NOMO-1 treated with dmso at 0.1 percent for 144 hours (cell line): Measurements from ENCODE around the gene KCNQ1.
"Not testable (repeated sequence)": the region's sequence is repeated elsewhere in the genome, so short reads cannot be mapped to it uniquely, and the experiment has no call there.

Experiments
- DNase-seq: peaks from one replicate; lab custom pipeline; 2025; ENCODE audit not compliant: unreplicated experiment; lab: John Stamatoyannopoulos, UW

KCNQ1 gene

DNA sequence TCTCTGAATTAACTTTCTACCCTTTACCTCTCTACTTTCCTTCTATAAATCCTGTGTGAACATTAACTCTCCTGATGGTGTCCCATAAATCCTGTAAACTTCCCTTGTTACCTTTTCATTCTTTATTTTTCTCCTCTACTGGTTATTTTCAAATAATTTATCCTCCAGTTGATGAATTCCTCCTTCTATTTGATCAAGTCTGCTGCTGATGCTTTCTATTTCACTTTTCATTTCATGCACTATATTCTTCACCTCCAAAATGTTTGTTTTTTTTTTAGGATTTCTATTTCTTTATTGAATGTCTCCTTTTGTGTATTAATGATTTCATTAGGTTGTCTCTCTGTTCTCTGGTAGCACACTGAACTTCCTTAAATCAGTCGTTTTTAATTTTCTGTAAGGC is 186.4 kb downstream of the KCNQ1 start:
- DNase-seq: no peak

DNA sequence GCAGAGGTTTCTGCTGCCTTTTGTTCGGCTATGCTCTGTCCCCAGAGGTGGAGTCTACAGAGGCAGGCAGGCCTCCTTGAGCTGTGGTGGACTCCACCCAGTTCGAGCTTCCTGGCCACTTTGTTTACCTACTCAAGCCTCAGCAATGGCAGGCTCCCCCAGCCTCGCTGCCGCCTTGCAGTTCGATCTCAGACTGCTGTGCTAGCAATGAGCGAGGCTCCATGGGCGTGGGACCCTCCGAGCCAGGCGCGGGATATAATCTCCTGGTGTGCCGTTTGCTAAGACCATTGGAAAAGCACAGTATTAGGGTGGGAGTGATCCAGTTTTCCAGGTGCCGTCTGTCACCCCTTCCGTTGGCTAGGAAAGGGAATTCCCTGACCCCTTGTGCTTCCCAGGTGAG is 195.0 kb downstream of the KCNQ1 start:
- not testable (repeated sequence) for DNase-seq

DNA sequence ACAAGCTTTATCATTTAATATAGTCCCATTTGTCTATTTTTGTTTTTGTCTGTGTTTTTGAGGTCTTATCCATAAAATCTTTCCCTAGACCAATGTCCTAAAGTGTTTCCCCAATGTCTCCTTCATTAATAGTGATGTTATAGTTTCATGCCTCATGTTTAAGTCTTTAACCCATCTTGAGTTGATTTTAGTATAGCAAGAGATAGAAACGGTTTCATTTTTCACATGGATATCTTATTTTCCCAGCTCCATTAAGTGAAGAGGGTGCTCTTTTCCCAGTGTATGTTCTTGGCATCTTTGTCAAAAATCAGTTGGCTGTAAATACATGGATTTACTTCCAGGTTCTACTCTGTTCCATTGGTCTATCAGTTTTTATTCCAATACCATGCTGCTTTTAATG is 196.8 kb downstream of the KCNQ1 start:
- no peak for DNase-seq

DNA sequence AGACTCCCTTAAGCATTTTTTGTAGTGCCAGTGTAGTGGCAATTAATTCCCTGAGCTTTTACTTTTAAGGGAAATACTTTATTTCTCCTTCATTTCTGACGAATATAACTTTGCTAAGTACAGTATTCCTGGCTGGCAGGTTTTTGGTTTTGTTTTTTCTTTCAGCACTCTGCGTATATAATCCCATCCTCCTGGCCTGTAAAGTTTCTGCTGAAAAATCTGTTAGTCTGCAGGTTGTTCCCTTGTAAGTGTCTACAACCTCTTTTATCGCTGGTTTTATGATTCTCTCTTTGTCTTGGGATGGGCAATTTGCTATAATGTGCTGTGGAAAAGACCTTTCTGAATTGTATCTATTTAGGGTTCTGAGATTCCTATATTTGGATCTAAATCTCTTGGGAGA is 198.9 kb downstream of the KCNQ1 start:
- DNase-seq: no peak

DNA sequence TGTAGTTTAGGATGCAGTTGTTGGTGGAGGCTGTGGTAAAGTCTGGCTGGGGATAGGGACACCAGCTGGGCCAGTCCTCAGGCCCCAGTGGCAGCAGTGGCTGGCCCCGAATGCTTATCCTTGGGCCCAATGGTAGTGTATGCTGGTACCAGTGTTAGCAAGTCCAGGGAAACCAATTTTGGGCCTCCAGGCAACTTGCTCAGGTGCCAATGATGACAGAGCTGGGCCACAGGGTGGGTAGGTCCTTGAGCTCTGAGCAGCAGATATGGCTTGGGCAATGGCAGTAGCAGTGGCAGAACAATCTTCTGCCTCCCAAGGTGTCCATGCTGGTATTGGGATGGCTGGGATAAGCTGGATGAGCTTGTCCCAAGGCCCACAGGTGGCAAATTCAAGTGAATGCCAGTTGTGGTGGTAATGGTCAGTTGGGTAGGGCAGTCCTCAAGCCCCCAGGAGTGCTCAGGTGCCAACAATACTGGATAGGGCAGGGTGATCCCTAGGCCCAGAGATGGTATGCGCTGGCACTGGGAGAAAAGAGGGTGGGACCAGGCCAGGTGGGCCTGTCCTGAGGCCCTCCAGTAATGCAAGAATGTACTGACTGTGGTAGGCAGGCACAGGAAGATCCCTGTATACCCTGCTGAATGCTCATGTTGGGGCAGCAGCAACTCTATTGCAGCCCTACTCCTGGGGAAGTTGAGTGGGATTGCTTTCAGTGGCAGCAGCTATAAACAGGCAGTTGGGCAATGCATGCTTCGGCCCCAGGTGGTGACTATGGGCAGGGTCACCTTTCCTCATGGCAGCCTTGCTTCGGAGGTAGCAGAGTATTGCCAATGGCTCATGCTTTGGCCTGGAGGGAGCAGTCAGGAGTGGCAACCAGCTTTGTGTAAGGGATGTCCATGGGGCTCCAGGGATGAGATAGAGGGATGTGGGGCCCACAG is 200.3 kb downstream of the KCNQ1 start:
- no peak for DNase-seq

DNA sequence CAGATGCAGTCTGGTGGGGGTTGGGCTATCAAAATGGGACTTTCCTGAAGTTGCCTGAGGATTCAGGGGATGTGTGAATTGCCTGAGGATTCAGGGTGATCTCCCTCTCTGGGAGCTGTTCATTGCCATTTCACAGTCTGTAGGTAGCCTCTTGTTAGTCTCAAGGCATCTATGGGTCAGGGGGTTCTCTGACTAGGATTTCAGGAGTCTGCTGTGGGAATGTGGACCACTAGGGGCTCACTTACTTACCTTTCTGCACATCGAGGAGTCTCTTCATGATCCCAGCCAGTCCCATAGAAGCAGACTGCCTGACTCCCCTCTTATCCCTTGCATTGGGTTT is 200.9 kb downstream of the KCNQ1 start:
- DNase-seq: no peak

DNA sequence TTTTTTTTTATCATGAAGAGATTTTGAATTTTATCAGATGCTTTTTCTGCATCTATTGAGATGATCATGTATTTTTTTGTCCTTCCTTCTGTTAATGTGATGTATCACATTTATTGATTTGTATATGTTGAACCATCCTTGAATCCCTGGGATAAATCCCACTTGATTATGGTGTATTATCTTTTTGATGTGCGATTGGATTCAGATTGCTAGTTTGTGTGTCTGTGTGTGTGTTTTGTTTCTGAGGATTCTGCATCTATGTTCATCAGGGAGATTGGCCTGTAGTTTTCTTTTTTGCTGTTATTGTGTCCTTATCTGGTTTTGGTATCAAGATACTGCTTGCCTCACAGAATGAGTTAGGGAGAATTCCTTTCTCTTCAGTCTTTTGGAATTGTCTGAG is 202.4 kb downstream of the KCNQ1 start:
- no peak for DNase-seq

DNA sequence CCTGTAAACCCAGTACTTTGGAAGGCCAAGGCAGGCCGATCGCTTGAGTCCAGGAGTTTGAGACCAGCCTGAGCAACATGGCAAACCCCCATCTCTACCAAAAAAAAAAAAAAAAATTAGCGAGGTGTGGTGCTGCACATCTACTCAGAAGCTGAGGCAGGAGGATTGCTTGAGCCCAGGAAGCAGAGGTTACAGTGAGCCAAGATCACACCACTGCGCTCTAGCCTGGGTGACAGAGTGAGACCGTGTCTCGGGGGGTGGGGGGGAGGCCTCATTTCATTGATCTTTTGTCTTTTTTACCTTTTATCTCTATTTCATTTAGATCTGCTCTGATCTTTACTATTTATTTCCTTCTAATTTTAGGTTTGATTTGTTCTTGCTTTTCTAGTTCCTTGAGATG is 203.1 kb downstream of the KCNQ1 start:
- no peak for DNase-seq

DNA sequence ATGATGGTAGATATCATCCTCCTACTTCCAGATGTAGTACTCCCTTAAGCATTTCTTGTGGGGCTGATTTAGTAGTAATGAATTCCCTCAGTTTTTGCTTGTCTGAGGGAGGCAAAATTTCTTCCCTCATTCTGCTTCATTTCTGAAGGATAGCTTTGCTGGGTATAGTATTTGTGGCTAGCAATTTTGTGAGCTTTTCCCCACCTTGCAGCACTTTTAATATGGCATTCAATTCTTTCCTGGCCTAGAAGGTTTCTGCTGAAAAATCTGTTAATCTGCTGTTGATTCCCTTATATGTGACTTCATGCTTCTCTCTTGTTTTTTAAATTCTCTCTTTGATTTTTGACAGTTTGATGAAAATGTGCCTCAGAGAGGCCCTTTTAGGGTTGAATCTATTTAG is 204.6 kb downstream of the KCNQ1 start:
- DNase-seq: no peak

DNA sequence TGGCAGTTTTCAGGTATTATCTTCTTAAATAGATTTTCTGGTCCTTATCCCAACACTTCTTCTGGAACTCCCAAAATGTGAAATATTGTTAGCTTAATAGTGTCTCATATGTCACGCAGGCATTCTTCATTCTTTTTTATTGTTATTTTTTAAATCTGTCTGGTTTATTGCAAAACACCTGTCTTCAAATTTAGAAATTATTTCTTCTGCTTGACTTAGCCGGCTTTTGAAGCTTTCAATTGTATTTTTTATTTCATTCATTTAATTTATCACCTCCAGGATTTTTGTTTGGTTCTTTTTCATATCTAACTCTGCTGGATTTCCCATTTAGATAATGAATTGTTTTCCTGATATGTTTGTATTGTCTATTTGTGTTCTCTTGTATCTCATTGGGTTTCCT is 205.0 kb downstream of the KCNQ1 start:
- DNase-seq: no peak

DNA sequence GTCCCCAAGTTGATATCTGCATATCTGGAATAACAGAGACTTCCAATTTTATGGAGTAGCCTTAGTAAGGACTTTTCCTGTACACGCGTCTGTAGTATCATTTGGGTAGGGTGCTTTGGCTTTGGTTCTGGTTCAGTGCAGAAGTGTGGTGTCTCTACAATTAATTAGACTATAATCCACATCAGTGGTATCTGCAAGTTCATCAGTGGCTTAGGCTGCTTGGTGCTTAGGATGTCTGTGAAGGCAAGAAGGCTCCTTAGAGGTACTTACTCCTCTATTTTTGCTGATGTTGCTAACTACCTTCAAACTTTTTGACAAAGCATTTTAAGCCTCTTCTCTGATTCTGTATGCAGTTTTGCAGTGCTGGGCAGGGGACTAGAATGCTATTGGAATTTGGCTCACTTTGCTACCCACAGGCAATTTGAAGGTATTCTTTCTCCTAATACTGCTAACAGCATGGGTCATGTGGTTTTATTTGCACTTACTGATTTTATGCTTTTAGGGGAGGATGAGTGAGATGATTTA is 205.6 kb downstream of the KCNQ1 start:
- no peak for DNase-seq

DNA sequence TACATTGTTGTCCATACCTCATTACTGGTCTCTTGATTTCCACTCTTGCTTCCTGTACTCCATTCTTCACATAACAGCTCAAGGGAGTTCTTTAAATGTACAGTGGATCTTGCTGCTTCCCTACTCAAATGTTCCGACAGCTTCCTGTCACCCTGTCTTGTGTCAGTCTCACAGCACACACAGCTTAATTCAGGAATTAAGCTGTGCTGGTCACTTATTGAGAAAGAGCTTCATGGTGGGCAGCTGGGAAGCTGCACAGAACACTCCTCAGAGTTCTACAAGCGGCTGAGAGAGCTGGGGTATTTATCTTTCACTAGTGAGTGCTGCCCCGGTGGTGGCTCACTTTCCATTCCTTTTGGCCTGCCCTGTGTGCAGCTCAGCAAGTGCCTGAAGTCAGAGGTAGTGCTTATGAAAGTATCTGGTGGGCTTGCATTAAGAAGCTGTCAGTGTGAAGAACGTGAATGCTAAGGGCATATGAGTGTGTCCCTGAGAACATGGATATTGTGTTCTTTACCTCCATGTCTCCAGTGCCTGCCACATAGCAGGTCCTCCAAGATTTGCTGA is 206.3 kb downstream of the KCNQ1 start:
- no peak for DNase-seq

DNA sequence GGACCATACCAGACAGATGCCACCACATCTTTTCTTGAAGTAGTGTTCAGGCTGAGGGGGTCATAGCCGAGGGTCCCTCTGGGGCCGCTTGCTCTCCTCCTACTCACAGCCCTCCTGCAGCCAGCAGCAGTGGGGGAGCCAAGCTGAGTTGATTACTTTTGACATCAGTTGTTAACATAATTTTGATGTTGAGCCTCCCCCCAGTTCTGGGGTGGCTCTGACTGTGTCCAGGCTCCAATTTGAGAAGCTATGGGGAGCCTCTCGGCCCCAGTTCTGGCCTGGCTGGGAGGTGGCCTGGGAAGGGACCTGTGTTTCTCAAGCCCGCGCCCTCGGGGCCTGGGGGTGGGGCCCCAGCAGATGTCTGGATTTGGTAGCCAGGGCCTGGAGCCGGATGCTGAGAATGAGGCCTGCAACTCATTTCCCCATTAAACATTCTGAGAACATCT is 207.0 kb downstream of the KCNQ1 start:
- no peak for DNase-seq

DNA sequence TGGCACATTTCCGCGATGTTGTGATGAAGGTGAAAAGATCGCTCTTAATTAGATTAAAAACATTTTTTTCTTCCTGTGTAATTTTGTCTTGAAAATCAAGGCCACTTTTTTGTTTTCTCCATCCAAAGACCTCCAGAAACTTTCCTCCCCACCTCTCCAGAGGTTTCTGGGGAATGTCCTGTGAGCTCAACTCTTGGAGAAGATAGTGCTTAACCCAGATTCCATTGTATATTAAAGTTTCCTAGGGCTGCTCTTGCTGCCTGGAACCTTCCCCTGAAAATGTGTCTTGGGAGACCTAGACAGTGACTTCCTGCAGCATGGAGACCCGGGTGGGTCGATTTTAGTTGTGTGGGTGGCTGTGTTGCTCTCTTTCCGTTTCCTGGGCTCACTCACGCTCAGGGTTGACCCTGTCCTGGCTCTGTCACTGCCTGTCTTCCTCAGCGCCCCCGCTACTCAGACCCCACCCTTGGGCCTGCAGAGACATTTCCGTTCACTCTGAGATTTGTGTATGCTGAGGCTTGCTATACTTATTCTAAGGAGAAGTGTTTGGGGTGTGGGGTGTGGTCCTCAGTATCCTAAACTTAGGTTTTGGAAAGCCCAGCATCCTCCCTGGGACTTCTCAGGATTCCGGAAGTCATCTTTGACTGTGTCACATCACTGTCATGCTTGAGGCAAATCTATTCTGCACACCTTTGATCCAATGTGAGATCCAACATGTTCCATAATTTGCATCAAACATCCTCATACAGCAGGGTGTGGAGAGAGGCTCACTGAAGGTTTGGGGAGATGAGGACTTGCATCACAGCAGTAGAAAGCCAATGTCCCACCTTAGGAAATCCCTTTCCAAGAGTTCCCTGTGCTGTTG is 207.8 kb downstream of the KCNQ1 start:
- no peak for DNase-seq

DNA sequence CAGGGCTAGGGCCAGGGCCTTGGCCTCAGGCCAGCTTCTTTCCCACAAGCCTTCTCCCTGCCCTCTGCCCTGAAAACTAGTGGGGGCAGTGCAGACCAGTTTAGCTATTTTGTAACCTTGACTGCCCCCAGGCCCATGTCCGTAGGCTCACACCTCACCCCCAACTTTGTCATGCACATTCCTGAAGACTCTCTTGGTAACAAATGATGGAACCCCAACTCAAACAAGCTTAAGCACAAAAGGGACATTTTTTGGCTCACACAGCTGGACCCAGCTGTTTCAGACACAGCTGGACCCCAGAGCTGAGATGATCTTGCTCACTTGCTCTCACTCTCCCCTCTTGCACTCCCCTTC is 208.4 kb downstream of the KCNQ1 start:
- no peak for DNase-seq

DNA sequence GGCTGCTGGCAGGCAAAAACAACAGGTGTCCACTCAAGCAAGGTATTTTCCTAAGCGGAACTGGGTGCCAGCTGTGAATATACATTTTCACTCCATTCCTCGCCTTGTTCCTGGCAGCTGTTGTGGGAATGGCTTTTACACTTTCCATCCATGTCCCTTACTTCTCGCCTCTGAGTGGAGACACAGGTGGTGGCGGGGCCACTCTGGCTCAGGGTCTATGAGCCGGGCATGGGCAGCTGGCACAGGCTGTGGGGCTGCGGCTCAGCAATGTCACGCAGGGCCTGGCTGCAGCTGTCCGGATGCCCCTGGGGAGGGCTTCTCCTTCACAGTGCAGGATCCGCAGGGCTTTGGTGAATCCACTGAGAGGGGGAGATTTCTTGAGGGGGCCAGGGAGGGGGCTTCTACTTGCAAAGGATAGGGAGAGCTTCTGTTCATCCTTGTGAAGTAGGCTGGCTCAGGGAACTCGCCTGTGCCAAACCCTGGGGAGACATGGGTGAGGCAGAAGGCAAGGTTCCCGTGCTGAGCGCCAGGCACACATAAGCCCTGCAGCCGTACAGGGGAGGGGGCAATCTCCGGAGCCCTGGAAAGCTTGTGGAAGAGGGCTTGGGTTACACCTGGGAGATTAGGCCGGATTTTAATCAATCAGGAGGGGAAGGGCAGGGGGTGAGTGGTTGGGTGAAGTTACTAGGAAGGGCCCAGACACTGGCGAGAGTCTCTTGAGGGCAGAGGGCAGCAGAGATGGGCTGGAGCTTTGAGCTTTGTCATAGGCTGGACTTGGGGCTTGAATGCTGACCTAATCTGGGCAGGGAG is 209.3 kb downstream of the KCNQ1 start:
- no peak for DNase-seq

DNA sequence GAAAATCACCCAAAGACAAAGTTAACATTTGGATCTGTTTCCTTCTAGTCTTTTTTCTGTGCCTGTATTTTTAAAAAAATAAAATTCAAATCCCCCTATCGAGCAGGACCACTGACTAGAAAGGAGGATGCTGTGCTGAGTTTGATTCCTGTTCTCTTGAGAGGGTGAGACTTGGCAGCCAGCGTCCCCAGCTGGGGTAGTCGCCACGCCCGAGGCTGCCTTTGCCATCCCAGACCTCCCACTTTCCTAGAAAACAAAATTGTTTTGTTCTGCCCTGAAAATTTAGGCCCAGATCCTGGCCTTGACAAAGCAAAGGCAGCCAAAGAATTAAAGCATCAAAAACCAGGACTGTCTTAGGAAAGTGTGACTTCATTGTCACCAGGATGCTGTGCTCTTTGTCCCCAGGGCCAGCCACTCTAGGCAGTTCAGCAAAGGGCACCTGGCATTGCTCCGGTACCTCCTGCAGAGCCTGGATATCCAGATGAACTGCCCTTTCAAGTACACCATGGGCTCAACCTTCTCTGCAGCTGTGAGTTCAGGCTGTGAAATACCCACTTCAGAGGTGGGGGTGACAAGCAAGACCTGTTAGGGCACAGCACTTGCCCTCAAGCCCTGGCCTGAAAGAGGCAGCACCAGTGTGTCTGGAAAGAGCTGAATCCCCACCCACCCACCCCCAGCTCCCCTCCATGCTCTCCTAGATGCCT is 210.4 kb downstream of the KCNQ1 start:
- no peak for DNase-seq

DNA sequence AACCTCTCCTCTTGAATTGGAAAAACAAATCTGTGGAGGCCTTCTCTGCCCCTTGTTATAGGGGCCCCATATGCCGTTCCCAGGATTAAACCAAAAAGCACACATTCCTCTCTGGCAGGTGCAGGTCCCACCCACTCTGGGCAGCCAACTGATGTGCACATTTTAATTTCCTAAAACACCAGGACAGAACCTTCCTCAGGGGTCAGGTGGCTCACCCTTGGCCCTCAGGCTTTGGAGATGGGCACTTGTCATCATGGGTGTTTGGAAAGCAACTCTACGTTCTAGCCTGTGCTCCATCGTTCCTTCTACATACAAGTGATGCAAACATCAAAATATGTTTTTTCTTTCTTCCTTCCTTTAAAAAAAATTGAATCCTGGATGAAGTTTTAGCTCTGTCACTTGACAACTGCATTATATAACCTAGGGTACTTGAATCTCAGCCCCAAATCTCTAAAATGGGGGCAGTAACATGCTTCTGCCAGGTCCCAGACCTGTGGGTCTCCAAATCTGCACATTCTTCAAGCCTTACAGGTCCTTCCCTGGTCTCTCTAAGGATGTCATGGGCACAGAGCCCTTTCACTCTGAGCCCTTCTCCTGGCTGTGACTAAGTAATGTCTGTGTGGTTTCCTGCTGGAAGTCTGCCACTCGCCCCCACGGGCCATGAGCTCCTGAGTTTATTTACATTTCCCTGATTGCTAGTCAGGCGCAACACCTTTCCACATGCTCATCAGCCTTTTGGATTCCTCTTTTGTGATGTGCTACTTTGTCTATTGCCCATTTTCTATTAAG is 211.2 kb downstream of the KCNQ1 start:
- no peak for DNase-seq

DNA sequence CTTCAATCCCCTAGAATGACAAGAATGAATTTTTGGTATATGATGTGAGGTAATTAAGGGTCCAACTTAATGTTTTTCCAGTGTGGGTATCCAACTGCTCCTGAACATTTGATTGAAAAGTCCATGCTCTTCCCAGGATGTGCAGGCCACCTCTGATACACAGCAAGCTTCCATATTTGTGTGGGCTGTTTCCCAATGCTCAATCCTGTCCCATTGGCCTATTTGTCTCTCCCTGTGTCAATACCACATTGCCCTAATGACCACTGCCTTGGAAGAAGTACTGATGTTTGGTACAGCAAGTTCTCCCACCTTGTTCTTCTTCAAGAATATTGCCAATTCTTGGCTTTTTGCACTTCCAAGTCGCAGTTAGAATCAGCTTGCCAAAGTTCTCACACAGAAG is 212.1 kb downstream of the KCNQ1 start:
- no peak for DNase-seq
